ENCODE data around the gene FAM124A.

Gene FAM124A

GRCh38 chr13:51251480-51251879, 29.3 kb downstream of the FAM124A start:
- Mint-ChIP-seq H3K36me3 (ENCODE audit: insufficient read depth) (peaks cover 2% of the 10 kb centered on the region), H3K27ac (no peak overlapping the region), H3K9me3 (no peaks in the 10 kb centered on the region), H3K4me1 (ENCODE audit: low read depth in 2 of 2) (peaks cover 3 to 5% of the 10 kb centered on the region in 2 donors), H3K27me3 (peaks cover 0 to 7% of the 10 kb centered on the region in 2 donors), H3K4me3 (no peak overlapping the region)
- DNase-seq (no peak), ATAC-seq (replicated peaks) (no peak)

GRCh38 chr13:51252954-51253532, 30.8 kb downstream of the FAM124A start:
- H3K4me3 Mint-ChIP-seq, result no peak overlapping the region
- ATAC-seq (replicated peaks) (peak; percentile 24), DNase-seq (no peak)
- H3K27me3 Mint-ChIP-seq, result peaks cover 0 to 7% of the 10 kb centered on the region in 2 donors
- H3K36me3 Mint-ChIP-seq (ENCODE audit: insufficient read depth), result peaks cover 2% of the 10 kb centered on the region
- no peaks in the 10 kb centered on the region for H3K9me3 Mint-ChIP-seq
- H3K4me1 Mint-ChIP-seq (ENCODE audit: low read depth in 2 of 2), result peaks cover 3 to 5% of the 10 kb centered on the region in 2 donors
- H3K27ac Mint-ChIP-seq, result no peak overlapping the region

GRCh38 chr13:51255556-51255955, 33.4 kb downstream of the FAM124A start:
- Mint-ChIP-seq H3K27me3 (peaks cover 8 to 23% of the 10 kb centered on the region in 2 donors), H3K9me3 (no peaks in the 10 kb centered on the region), H3K4me3 (no peak overlapping the region), H3K36me3 (ENCODE audit: insufficient read depth) (peaks cover 2% of the 10 kb centered on the region), H3K27ac (no peak overlapping the region), H3K4me1 (ENCODE audit: low read depth in 2 of 2) (peaks cover 3 to 5% of the 10 kb centered on the region in 2 donors)
- DNase-seq (no peak), ATAC-seq (replicated peaks) (no peak)

- Mint-ChIP-seq H3K4me3 (no peak overlapping the region), H3K27me3 (peaks cover 17 to 31% of the 10 kb centered on the region in 2 donors), H3K4me1 (ENCODE audit: low read depth in 2 of 2) (peaks cover 0 to 5% of the 10 kb centered on the region in 2 donors), H3K9me3 (no peaks in the 10 kb centered on the region), H3K36me3 (ENCODE audit: insufficient read depth) (peaks cover 2% of the 10 kb centered on the region), H3K27ac (no peak overlapping the region)
- ATAC-seq (replicated peaks), result no peak
- no peak for DNase-seq
Measured at GRCh38 chr13:51257187-51257586, 35.0 kb downstream of the FAM124A start.

GRCh38 chr13:51258612-51259548, 36.7 kb downstream of the FAM124A start:
- Mint-ChIP-seq H3K27ac (no peak overlapping the region), H3K36me3 (ENCODE audit: insufficient read depth) (peaks cover 2% of the 10 kb centered on the region), H3K27me3 (peaks cover 17 to 41% of the 10 kb centered on the region in 2 donors), H3K4me1 (ENCODE audit: low read depth in 2 of 2) (no peaks in the 10 kb centered on the region), H3K9me3 (no peaks in the 10 kb centered on the region), H3K4me3 (no peak overlapping the region)
- DNase-seq (no peak), ATAC-seq (replicated peaks) (no peak)

- peaks cover 17 to 41% of the 10 kb centered on the region in 2 donors for H3K27me3 Mint-ChIP-seq
- DNase-seq, result no peak
- H3K9me3 Mint-ChIP-seq, result no peaks in the 10 kb centered on the region
- no peak for ATAC-seq (replicated peaks)
- H3K27ac Mint-ChIP-seq, result no peak overlapping the region
- no peaks in the 10 kb centered on the region for H3K4me1 Mint-ChIP-seq (ENCODE audit: low read depth in 2 of 2)
- H3K4me3 Mint-ChIP-seq, result no peak overlapping the region
- no peaks in the 10 kb centered on the region for H3K36me3 Mint-ChIP-seq (ENCODE audit: insufficient read depth)
Measured at GRCh38 chr13:51260154-51260553, 38.0 kb downstream of the FAM124A start.

- no peak for DNase-seq
- H3K4me3 Mint-ChIP-seq, result no peak overlapping the region
- H3K27ac Mint-ChIP-seq, result no peak overlapping the region
- no peaks in the 10 kb centered on the region for H3K4me1 Mint-ChIP-seq (ENCODE audit: low read depth in 2 of 2)
- no peaks in the 10 kb centered on the region for H3K36me3 Mint-ChIP-seq (ENCODE audit: insufficient read depth)
- no peaks in the 10 kb centered on the region for H3K9me3 Mint-ChIP-seq
- no peak for ATAC-seq (replicated peaks)
- peaks cover 17 to 41% of the 10 kb centered on the region in 2 donors for H3K27me3 Mint-ChIP-seq
Measured at GRCh38 chr13:51261610-51262249, 39.5 kb downstream of the FAM124A start.

- no peaks in the 10 kb centered on the region for H3K4me1 Mint-ChIP-seq (ENCODE audit: low read depth in 2 of 2)
- no peak overlapping the region for H3K27ac Mint-ChIP-seq
- H3K9me3 Mint-ChIP-seq, result no peaks in the 10 kb centered on the region
- DNase-seq (no peak), ATAC-seq (replicated peaks) (no peak)
- no peaks in the 10 kb centered on the region for H3K36me3 Mint-ChIP-seq (ENCODE audit: insufficient read depth)
- peaks cover 17 to 41% of the 10 kb centered on the region in 2 donors for H3K27me3 Mint-ChIP-seq
- H3K4me3 Mint-ChIP-seq, result no peak overlapping the region
Measured at GRCh38 chr13:51262501-51263211, 40.5 kb downstream of the FAM124A start.

- H3K9me3 Mint-ChIP-seq, result no peaks in the 10 kb centered on the region
- H3K27me3 Mint-ChIP-seq, result peaks cover 6 to 26% of the 10 kb centered on the region in 2 donors
- DNase-seq (no peak), ATAC-seq (replicated peaks) (no peak)
- no peak overlapping the region for H3K27ac Mint-ChIP-seq
- H3K4me3 Mint-ChIP-seq, result no peak overlapping the region
- H3K36me3 Mint-ChIP-seq (ENCODE audit: insufficient read depth), result no peaks in the 10 kb centered on the region
- H3K4me1 Mint-ChIP-seq (ENCODE audit: low read depth in 2 of 2), result no peaks in the 10 kb centered on the region
Measured at GRCh38 chr13:51266642-51267041, 44.4 kb downstream of the FAM124A start.

- H3K27me3 Mint-ChIP-seq, result peaks cover 13 to 28% of the 10 kb centered on the region in 2 donors
- H3K4me1 Mint-ChIP-seq (ENCODE audit: low read depth in 2 of 2), result no peaks in the 10 kb centered on the region
- no peak overlapping the region for H3K4me3 Mint-ChIP-seq
- H3K36me3 Mint-ChIP-seq (ENCODE audit: insufficient read depth), result no peaks in the 10 kb centered on the region
- H3K27ac Mint-ChIP-seq, result no peak overlapping the region
- ATAC-seq (replicated peaks) (no peak), DNase-seq (no peak)
- H3K9me3 Mint-ChIP-seq, result no peaks in the 10 kb centered on the region
Measured at GRCh38 chr13:51267622-51268021, 45.4 kb downstream of the FAM124A start.

- Mint-ChIP-seq H3K4me1 (ENCODE audit: low read depth in 2 of 2) (no peaks in the 10 kb centered on the region), H3K4me3 (no peak overlapping the region), H3K27ac (no peak overlapping the region), H3K36me3 (ENCODE audit: insufficient read depth) (no peaks in the 10 kb centered on the region), H3K27me3 (peaks cover 14 to 19% of the 10 kb centered on the region in 2 donors), H3K9me3 (no peaks in the 10 kb centered on the region)
- no peak for ATAC-seq (replicated peaks)
- DNase-seq, result no peak
Measured at GRCh38 chr13:51269039-51269438, 46.8 kb downstream of the FAM124A start.

- Mint-ChIP-seq H3K36me3 (ENCODE audit: insufficient read depth) (no peaks in the 10 kb centered on the region), H3K27me3 (peaks cover 14 to 22% of the 10 kb centered on the region in 2 donors), H3K9me3 (no peaks in the 10 kb centered on the region), H3K27ac (no peak overlapping the region), H3K4me3 (no peak overlapping the region), H3K4me1 (ENCODE audit: low read depth in 2 of 2) (no peaks in the 10 kb centered on the region)
- ATAC-seq (replicated peaks), result no peak
- DNase-seq, result no peak
Measured at GRCh38 chr13:51270623-51271415, 48.6 kb downstream of the FAM124A start.

All from effector memory CD8-positive, alpha-beta T cell (primary cell).